Measurements from ENCODE around the gene CAMKV. TPM values are rescaled to one million over a fixed set of nuclear protein-coding genes. Genes with fewer than 3 reads are reported as not detected.

The CAMKV gene
- total RNA-seq, 1 experiment from 2014 or later, result not detected

GRCh38 chr3:49876567-49876966, 6.9 kb upstream of the CAMKV start:
- DNase-seq (ENCODE audit: unreplicated experiment), result no peak
- POLR2A ChIA-PET, result interaction anchor here (0.8 to 0.9 kb wide), 2 partner anchors 21 to 64 kb away, joined by 3 to 5 read pairs; no protein-coding TSS in a partner anchor
- Mint-ChIP-seq H3K4me3 (ENCODE audit: unreplicated experiment) (no peak overlapping the region), H3K9me3 (ENCODE audit: unreplicated experiment) (no peaks in the 10 kb centered on the region), H3K27me3 (ENCODE audit: insufficient read depth, unreplicated experiment) (no peaks in the 10 kb centered on the region), H3K36me3 (ENCODE audit: insufficient read depth, unreplicated experiment) (peaks cover 10% of the 10 kb centered on the region), H3K27ac (ENCODE audit: low read depth, unreplicated experiment) (no peak overlapping the region), H3K4me1 (ENCODE audit: insufficient read depth, unreplicated experiment) (no peaks in the 10 kb centered on the region)
- CTCF ChIA-PET, result interaction anchor here (2.4 kb wide), 1 partner anchor 75 kb away, joined by 12 read pairs; no protein-coding TSS in a partner anchor
- intact Hi-C loops (cut with micrococcal nuclease), result no loop called here
- no TSS peak for BruUV-seq (replicated peaks)
- no peak for TF ChIP-seq CTCF (IDR thresholded peaks at IDR 0.05; ENCODE audit: unreplicated experiment)

- intact Hi-C loops (cut with micrococcal nuclease), result no loop called here
- DNase-seq (ENCODE audit: unreplicated experiment), result no peak
- no peak overlapping the region for H3K27ac Mint-ChIP-seq (ENCODE audit: low read depth, unreplicated experiment)
- H3K36me3 Mint-ChIP-seq (ENCODE audit: insufficient read depth, unreplicated experiment), result peaks cover 6% of the 10 kb centered on the region
- no peaks in the 10 kb centered on the region for H3K9me3 Mint-ChIP-seq (ENCODE audit: unreplicated experiment)
- no TSS peak for BruUV-seq (replicated peaks)
- ChIA-PET CTCF (interaction anchor here (2.3 kb wide), 1 partner anchor 35 kb away, joined by 6 read pairs; no protein-coding TSS in a partner anchor), POLR2A (interaction anchor here (0.6 to 1.1 kb wide), 4 partner anchors 11 to 256 kb away, joined by 3 read pairs; no protein-coding TSS in a partner anchor)
- no peaks in the 10 kb centered on the region for H3K27me3 Mint-ChIP-seq (ENCODE audit: insufficient read depth, unreplicated experiment)
- no peaks in the 10 kb centered on the region for H3K4me1 Mint-ChIP-seq (ENCODE audit: insufficient read depth, unreplicated experiment)
- no peak for TF ChIP-seq CTCF (IDR thresholded peaks at IDR 0.05; ENCODE audit: unreplicated experiment)
- no peak overlapping the region for H3K4me3 Mint-ChIP-seq (ENCODE audit: unreplicated experiment)
Observed at GRCh38 chr3:49873623-49874022, 3.9 kb upstream of the CAMKV start.

GRCh38 chr3:49872801-49873281, 3.1 kb upstream of the CAMKV start:
- Mint-ChIP-seq H3K27ac (ENCODE audit: low read depth, unreplicated experiment) (no peak overlapping the region), H3K36me3 (ENCODE audit: insufficient read depth, unreplicated experiment) (peaks cover 5% of the 10 kb centered on the region), H3K27me3 (ENCODE audit: insufficient read depth, unreplicated experiment) (no peaks in the 10 kb centered on the region), H3K4me3 (ENCODE audit: unreplicated experiment) (no peak overlapping the region), H3K9me3 (ENCODE audit: unreplicated experiment) (no peaks in the 10 kb centered on the region), H3K4me1 (ENCODE audit: insufficient read depth, unreplicated experiment) (no peaks in the 10 kb centered on the region)
- POLR2A ChIA-PET, result interaction anchor here (0.8 to 1.1 kb wide), 3 partner anchors 10 to 28 kb away, joined by 3 read pairs; no protein-coding TSS in a partner anchor
- CTCF ChIA-PET, result interaction anchor here (2.3 kb wide), 1 partner anchor 34 kb away, joined by 6 read pairs; no protein-coding TSS in a partner anchor
- intact Hi-C loops (cut with micrococcal nuclease), result no loop called here
- no peak for DNase-seq (ENCODE audit: unreplicated experiment)
- TF ChIP-seq CTCF (IDR thresholded peaks at IDR 0.05; ENCODE audit: unreplicated experiment), result no peak
- BruUV-seq (replicated peaks), result no TSS peak

GRCh38 chr3:49871531-49872153, 1.9 kb upstream of the CAMKV start:
- Mint-ChIP-seq H3K9me3 (ENCODE audit: unreplicated experiment) (no peaks in the 10 kb centered on the region), H3K27me3 (ENCODE audit: insufficient read depth, unreplicated experiment) (no peaks in the 10 kb centered on the region)
- BruUV-seq (replicated peaks), result no TSS peak

More at GRCh38 chr3:49871531-49872153, 1.9 kb upstream of the CAMKV start:
- intact Hi-C loops (cut with micrococcal nuclease), result no loop called here
- CTCF ChIA-PET, result interaction anchor here (0.6 to 2.3 kb wide), 3 partner anchors 9 to 33 kb away, joined by 3 to 6 read pairs (median 3); no protein-coding TSS in a partner anchor
- no peak overlapping the region for H3K27ac Mint-ChIP-seq (ENCODE audit: low read depth, unreplicated experiment)
- POLR2A ChIA-PET, result no interaction called here
- peaks cover 5% of the 10 kb centered on the region for H3K36me3 Mint-ChIP-seq (ENCODE audit: insufficient read depth, unreplicated experiment)
- no peaks in the 10 kb centered on the region for H3K4me1 Mint-ChIP-seq (ENCODE audit: insufficient read depth, unreplicated experiment)
- H3K4me3 Mint-ChIP-seq (ENCODE audit: unreplicated experiment), result no peak overlapping the region
- DNase-seq (ENCODE audit: unreplicated experiment), result no peak
- TF ChIP-seq CTCF (IDR thresholded peaks at IDR 0.05; ENCODE audit: unreplicated experiment), result no peak
